ENCODE results near the gene SIPA1. TPM values are rescaled to one million over a fixed set of nuclear protein-coding genes. Genes with fewer than 3 reads are reported as not detected.
A peak's percentile ranks its signal among the peaks of the same experiment; 100 is the strongest.

Gene SIPA1
- total RNA-seq, 1 experiment from 2014 or later: 105 TPM

DNA sequence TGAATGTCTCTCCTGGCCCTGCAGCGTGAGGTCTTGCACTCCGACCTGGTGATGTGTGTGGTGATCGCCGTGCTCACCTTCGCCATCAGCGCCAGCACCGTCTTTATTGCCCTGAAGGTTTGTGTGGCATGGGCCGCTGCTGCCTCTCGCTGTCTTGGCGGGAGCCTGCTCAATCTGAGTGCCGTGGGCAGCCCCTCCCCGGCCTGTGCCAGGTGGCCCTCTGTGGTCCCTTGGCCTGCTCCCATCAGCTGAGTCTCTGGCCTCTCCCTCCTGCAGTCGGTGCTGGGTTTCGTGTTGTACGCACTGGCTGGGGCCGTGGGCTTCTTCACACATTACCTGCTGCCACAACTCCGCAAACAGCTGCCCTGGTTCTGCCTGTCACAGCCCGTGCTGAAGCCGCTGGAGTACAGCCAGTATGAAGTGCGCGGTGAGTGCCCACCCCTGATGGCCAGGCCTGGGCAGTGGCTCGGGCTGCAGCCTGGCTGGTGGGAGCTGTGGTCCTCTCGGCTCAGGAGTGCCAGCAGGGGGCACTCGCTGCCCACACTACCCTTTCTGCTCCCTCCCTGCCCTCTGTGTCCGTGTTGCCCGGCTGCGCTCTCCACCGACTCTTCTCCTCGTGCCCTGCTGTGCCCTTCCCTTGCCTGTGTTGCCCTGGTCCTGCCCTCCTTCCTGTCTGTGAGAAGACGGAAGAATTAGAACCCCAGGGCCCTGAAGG, 12.1 kb upstream of the SIPA1 start:
- ChIA-PET RAD21 (ENCODE audit: low non-redundant PET in 1 of 2, low total read pairs in 2 of 2, uncharacterized antibody in 2 of 2, unreplicated experiment in 2 of 2) (interaction anchor here in 1 of 2 experiments (0.6 to 0.8 kb wide), 2 partner anchors 38 to 70 kb away, joined by 3 to 6 read pairs; no protein-coding TSS in a partner anchor), CTCF (interaction anchor here (1.3 to 1.6 kb wide), 3 partner anchors 10 to 144 kb away, joined by 4 to 6 read pairs (median 4); partner anchors contain the start of genes PCNX3 and SIPA1), POLR2A (interaction anchor here (0.9 kb wide), 1 partner anchor 11 kb away, joined by 3 read pairs; the partner anchor contains the start of gene PCNX3)
- TF ChIP-seq CTCF (IDR thresholded peaks at IDR 0.05 in 2 of 3, conservative IDR thresholded peaks at IDR 0.05 in 1 of 3; ENCODE audit: borderline replicate concordance in 1 of 3, insufficient read depth in 1 of 3, low read depth in 2 of 3, low read length in 2 of 3) (peak; percentile 49 to 60 (median 51); a peak in 5 of 6 replicates), RAD21 (IDR thresholded peaks at IDR 0.05; ENCODE audit: low read depth) (peak; percentile 68), POLR2A (IDR thresholded peaks at IDR 0.05; ENCODE audit: borderline replicate concordance, extremely low read depth, insufficient read depth, insufficient read length) (no peak), YY1 (IDR thresholded peaks at IDR 0.05; ENCODE audit: extremely low read depth, insufficient replicate concordance, low read depth, low read length) (no peak), SP1 (IDR thresholded peaks at IDR 0.05; ENCODE audit: low read depth) (no peak), ZNF274 (IDR thresholded peaks at IDR 0.05; ENCODE audit: low read depth, low read length) (no peak)
- Histone ChIP-seq H4K20me1 (ENCODE audit: insufficient read depth) (no peaks in the 10 kb centered on the region), H2AFZ (ENCODE audit: low read depth, low read length, poor library complexity, severe bottlenecking) (no peak overlapping the region), H3K4me1 (ENCODE audit: control insufficient read depth in 1 of 2, insufficient read depth in 2 of 2, low read length in 2 of 2) (no peaks in the 10 kb centered on the region), H3K4me2 (ENCODE audit: low read length) (no peak overlapping the region), H3K4me3 (replicated peaks in 1 of 2; ENCODE audit: low read depth in 1 of 2, low read length in 2 of 2) (no peak overlapping the region), H3K9me2 (ENCODE audit: insufficient read depth) (no peaks in the 10 kb centered on the region), H3K27ac (ENCODE audit: low read depth, low read length) (no peak overlapping the region; the same call in 1 of the 2 replicates), H3K79me2 (ENCODE audit: insufficient read depth, low read length) (no peaks in the 10 kb centered on the region), H3K9me3 (ENCODE audit: control insufficient read depth in 1 of 2, insufficient read depth in 1 of 2, low read depth in 1 of 2, low read length in 2 of 2) (no peaks in the 10 kb centered on the region), H3K27me3 (ENCODE audit: insufficient read depth, low read length) (no peaks in the 10 kb centered on the region), H3K9ac (ENCODE audit: low read length) (no peak overlapping the region), H3K36me3 (ENCODE audit: control insufficient read depth in 1 of 2, insufficient read depth in 2 of 2, low read length in 2 of 2) (peaks cover 23 to 31% of the 10 kb centered on the region in 2 experiments; a peak in 3 of 4 replicates)
- peak; percentile 79 for ATAC-seq
- no peak for DNase-seq (ENCODE audit: low read depth, low spot score)
- intact Hi-C loops (cut with micrococcal nuclease): no loop called here
- BruUV-seq (replicated peaks): no TSS peak

All from HCT116 (cell line).